IPS-15b (cell line): ENCODE results near the gene ZNF573.
A peak's percentile ranks its signal among the peaks of the same experiment; 100 is the strongest.

Source experiments
- H3K27me3 ChIP-seq: one replicate; pipeline ENCODE4 v1.6.1; 2013; ENCODE audit warnings: low read length; ENCODE audit not compliant: control insufficient read depth, insufficient read depth
- H3K36me3 ChIP-seq: one replicate; pipeline ENCODE4 v1.6.1; 2013; ENCODE audit warnings: low read length; ENCODE audit not compliant: control insufficient read depth, insufficient read depth
- H3K4me1 ChIP-seq: one replicate; pipeline ENCODE4 v1.6.1; 2013; ENCODE audit warnings: mild to moderate bottlenecking, low read length; ENCODE audit not compliant: control insufficient read depth, insufficient read depth
- H3K4me3 ChIP-seq: one replicate; pipeline ENCODE4 v1.5.1; 2013; ENCODE audit warnings: low read depth, low read length
- H3K9ac ChIP-seq: one replicate; pipeline ENCODE4 v1.6.1; 2013; ENCODE audit warnings: low read depth, mild to moderate bottlenecking, low read length
- H3K9me3 ChIP-seq: one replicate; pipeline ENCODE4 v1.6.1; 2013; ENCODE audit warnings: mild to moderate bottlenecking, low read length; ENCODE audit not compliant: control insufficient read depth, insufficient read depth

Gene ZNF573

DNA sequence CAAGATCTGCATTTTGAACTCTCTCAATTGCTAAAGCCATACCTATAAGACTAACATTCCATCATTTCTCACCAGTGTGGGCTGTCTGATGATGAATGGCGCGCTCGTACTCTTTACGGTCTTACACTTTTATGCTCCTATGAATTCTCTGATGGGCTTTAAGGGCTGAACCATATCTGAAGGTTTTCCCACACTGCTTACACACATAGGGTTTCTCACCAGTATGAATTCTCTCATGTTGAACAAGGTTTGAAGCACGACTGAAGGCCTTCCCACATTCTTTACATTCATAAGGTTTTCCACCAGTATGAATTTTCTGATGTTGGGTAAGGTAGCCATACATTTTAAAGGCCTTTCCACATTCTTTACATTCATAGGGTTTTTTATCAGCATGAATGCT, 41.0 kb downstream of the ZNF573 start:
- Histone ChIP-seq H3K4me1 (no peaks in the 10 kb centered on the region), H3K36me3 (no peaks in the 10 kb centered on the region), H3K4me3 (no peak overlapping the region), H3K27me3 (no peaks in the 10 kb centered on the region), H3K9me3 (peaks cover 16% of the 10 kb centered on the region), H3K9ac (no peak overlapping the region)

DNA sequence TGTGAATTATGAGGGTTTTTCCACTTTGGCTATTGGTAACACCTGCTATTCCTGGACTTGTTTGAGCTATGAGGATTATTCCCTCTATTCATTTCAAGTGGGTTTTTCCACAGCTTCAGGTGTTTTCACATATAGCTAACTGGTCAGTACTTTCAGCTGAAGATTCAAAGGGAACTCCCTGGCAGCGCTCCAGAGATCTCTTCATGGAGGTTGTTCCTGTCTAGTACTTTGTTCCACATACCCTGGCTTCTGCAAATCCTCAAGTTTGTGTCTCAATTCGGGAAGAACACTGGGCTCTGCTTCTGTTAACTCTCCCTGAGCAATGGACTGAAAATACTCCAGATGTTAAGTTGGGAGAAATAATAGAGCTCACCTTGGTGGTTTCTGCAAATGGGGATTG, 54.2 kb downstream of the ZNF573 start:
- no peaks in the 10 kb centered on the region for H3K4me1 ChIP-seq
- no peaks in the 10 kb centered on the region for H3K36me3 ChIP-seq
- no peaks in the 10 kb centered on the region for H3K27me3 ChIP-seq
- H3K4me3 ChIP-seq: no peak overlapping the region
- no peaks in the 10 kb centered on the region for H3K9me3 ChIP-seq
- H3K9ac ChIP-seq: no peak overlapping the region

- Histone ChIP-seq H3K4me3 (no peak overlapping the region), H3K4me1 (peaks cover 11% of the 10 kb centered on the region), H3K9ac (no peak overlapping the region), H3K27me3 (no peaks in the 10 kb centered on the region), H3K9me3 (no peaks in the 10 kb centered on the region), H3K36me3 (no peaks in the 10 kb centered on the region)
Observed at GRCh38 chr19:37719927-37720265, 59.5 kb downstream of the ZNF573 start.

DNA sequence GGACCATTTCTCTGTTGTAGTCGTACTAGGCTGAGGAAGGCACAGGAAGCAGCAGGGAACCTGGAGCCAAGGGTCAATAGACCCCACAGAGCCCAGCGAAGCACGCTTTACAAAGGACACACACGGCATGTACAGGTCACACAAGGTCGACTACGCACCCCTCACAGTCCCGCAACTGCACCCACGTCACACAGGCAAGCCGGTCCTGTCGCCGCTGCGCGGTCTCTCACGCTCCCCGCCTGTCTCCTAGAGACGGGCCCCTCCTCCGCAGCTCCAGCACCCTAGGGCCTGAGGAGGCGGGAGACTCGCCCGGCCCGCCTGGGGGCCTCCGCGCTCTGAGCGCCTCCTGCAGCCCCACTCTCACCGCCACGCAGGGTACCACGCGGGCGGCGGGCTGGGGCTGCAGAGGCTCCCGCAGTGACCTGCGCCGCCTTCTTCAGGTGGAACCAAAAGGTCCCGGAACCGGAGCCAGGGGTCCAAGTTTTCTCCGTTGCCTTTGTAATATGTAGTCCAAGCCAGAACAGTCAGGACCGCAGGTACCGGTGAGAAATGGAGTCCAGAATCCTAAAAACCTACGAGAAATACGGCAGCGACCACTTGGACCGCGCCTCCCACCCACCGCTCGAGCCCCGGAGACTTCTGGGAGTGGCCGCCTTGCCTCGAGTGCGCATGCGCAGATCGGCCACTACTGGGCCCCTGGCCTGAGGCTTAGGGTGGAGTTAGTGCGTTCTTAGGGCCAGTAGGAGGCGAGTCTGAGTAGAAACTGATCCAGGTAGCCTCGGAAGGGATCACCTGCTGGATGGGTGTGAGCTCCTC, 60.1 kb downstream of the ZNF573 start, which contains the start of gene ZNF607:
Gene ZNF607 (minus strand): TSS at position 651 of the 816 bp plus-strand sequence. CDS start 8,143 bp downstream, outside the sequence.
- Histone ChIP-seq H3K36me3 (no peaks in the 10 kb centered on the region), H3K9ac (peak within 1 kb of the TSS; percentile 66), H3K4me3 (peak within 1 kb of the TSS; percentile 87), H3K27me3 (no peaks in the 10 kb centered on the region), H3K4me1 (peaks cover 11% of the 10 kb centered on the region), H3K9me3 (no peaks in the 10 kb centered on the region)

DNA sequence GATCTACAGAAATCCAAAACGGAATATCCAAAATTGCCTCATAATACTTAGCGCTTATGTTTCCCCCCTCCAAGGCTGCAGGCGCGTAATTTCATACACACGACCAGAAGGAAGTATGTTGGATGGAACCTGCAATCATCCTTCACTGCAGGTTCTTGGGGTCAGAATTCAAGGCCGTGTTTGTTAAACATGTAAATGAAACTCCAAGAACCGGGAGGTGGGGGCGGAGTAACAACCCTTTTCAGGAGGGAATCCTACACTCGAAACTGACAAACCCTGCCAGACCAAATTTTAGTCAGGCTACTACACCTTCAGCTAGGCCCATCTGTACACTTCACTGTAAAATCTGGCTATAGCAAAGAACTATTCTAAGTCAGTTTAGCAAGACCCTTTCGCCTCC, 61.1 kb downstream of the ZNF573 start:
- Histone ChIP-seq H3K4me1 (peaks cover 11% of the 10 kb centered on the region), H3K27me3 (no peaks in the 10 kb centered on the region), H3K36me3 (no peaks in the 10 kb centered on the region), H3K9ac (peak overlapping the region; percentile 16), H3K4me3 (peak overlapping the region; percentile 87), H3K9me3 (no peaks in the 10 kb centered on the region)

- H3K4me3 ChIP-seq: no peak overlapping the region
- H3K9ac ChIP-seq: no peak overlapping the region
- no peaks in the 10 kb centered on the region for H3K9me3 ChIP-seq
- no peaks in the 10 kb centered on the region for H3K36me3 ChIP-seq
- peaks cover 11% of the 10 kb centered on the region for H3K4me1 ChIP-seq
- H3K27me3 ChIP-seq: no peaks in the 10 kb centered on the region
Observed at GRCh38 chr19:37716140-37716539, 63.2 kb downstream of the ZNF573 start.

- Histone ChIP-seq H3K36me3 (peaks cover 6% of the 10 kb centered on the region), H3K4me1 (no peaks in the 10 kb centered on the region)
Observed at GRCh38 chr19:37706052-37706605, 73.3 kb downstream of the ZNF573 start.

DNA sequence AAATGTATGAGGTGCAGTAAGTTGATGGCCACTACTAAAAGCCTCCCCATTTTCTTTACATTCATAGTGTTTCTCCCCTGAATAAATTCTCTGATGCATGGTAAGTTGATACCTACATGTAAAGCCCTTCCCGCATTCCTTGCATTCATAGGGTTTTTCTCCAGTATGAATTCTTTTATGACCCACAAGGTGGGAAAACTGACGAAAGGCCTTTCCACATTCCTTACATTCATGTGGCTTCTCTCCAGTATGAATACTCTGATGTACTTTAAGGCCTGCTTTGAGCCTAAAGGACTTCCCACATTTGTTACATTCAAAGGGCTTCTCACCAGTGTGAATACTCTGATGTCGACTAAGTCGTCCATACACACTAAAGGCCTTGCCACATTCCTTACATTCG, 80.3 kb downstream of the ZNF573 start:
- Histone ChIP-seq H3K9ac (no peak overlapping the region), H3K4me3 (no peak overlapping the region), H3K27me3 (peaks cover 6% of the 10 kb centered on the region), H3K9me3 (no peaks in the 10 kb centered on the region), H3K4me1 (peaks cover 3% of the 10 kb centered on the region), H3K36me3 (peaks cover 12% of the 10 kb centered on the region)

More at GRCh38 chr19:37706052-37706605, 73.3 kb downstream of the ZNF573 start:
- no peak overlapping the region for H3K4me3 ChIP-seq
- no peaks in the 10 kb centered on the region for H3K9me3 ChIP-seq
- no peak overlapping the region for H3K9ac ChIP-seq
- H3K27me3 ChIP-seq: no peaks in the 10 kb centered on the region

DNA sequence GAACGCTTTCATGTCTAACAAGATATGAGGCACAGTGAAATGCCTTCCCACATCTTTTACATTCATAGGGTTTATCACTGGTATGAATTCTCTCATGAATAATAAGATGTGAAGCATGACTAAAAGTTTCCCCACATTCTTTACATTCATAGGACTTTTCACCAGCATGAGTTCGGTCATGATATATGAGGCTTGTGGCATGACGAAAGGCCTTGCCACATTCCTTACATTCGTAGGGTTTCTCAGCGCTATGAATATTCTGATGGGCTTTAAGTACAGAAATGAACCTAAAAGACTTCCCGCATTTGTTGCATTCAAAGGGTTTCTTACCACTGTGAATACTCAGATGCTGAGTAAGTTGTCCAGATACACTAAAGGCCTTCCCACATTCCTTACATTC, 81.2 kb downstream of the ZNF573 start:
- H3K4me3 ChIP-seq: no peak overlapping the region
- no peak overlapping the region for H3K9ac ChIP-seq
- H3K9me3 ChIP-seq: no peaks in the 10 kb centered on the region
- H3K36me3 ChIP-seq: peaks cover 12% of the 10 kb centered on the region
- peaks cover 13% of the 10 kb centered on the region for H3K27me3 ChIP-seq
- H3K4me1 ChIP-seq: peaks cover 3% of the 10 kb centered on the region

- no peaks in the 10 kb centered on the region for H3K9me3 ChIP-seq
- no peak overlapping the region for H3K4me3 ChIP-seq
- H3K27me3 ChIP-seq: peaks cover 27% of the 10 kb centered on the region
- peaks cover 12% of the 10 kb centered on the region for H3K36me3 ChIP-seq
- H3K4me1 ChIP-seq: peaks cover 3% of the 10 kb centered on the region
- no peak overlapping the region for H3K9ac ChIP-seq
Observed at GRCh38 chr19:37695144-37695899, 84.1 kb downstream of the ZNF573 start.

DNA sequence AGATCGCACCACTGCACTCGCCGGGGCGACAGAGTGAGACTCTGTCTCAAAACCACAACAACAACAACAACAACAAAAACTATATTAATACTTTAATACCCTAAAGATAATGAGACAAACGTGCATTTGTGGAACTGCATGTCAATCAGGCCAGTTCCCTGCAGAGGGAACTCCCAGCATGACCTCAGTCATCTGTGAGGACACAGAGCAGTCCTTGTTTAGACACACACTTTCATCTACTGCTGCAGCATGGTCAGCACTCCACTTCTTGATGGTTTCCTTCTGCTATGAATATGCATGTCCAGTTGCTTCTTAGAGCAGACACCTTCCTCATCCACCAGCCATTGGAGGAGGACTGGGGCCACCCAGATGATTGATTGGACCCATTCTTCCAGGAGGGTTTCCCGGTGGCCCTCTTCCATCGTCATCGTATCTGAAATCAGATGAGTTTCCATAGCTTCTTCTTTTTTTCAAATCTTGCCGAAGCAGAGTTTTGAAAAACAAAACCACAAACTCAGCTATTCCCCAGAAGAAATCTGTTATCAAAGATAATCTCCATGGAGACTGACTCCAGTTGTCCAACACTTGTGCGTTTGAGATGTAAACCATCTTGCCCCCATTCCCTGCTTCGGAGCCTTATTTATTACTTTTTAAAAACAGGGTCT, 86.3 kb downstream of the ZNF573 start:
- Histone ChIP-seq H3K9me3 (no peaks in the 10 kb centered on the region), H3K4me3 (no peak overlapping the region), H3K36me3 (peaks cover 5% of the 10 kb centered on the region), H3K9ac (no peak overlapping the region), H3K27me3 (peaks cover 27% of the 10 kb centered on the region), H3K4me1 (peaks cover 3% of the 10 kb centered on the region)
